ENCODE results near the gene PITPNM1.
"Not testable (repeated sequence)": the region's sequence is repeated elsewhere in the genome, so short reads cannot be mapped to it uniquely, and the experiment has no call there.

The PITPNM1 gene

GRCh38 chr11:67504950-67505581 lies at the start of gene PITPNM1:
Gene PITPNM1 (minus strand): TSS chr11:67505363. CDS start chr11:67504180, 1,183 bp downstream.
- DNase-seq (ENCODE audit: low spot score): peak; percentile 71

GRCh38 chr11:67551697-67552096 lies 46.5 kb upstream of the PITPNM1 start:
- DNase-seq (ENCODE audit: low spot score): not testable (repeated sequence)

GRCh38 chr11:67551127-67551526 lies 46.0 kb upstream of the PITPNM1 start:
- DNase-seq (ENCODE audit: low spot score): no peak

GRCh38 chr11:67548555-67549110 lies 43.5 kb upstream of the PITPNM1 start:
- DNase-seq (ENCODE audit: low spot score): no peak

GRCh38 chr11:67548112-67548511 lies 42.9 kb upstream of the PITPNM1 start:
- DNase-seq (ENCODE audit: low spot score): not testable (repeated sequence)

GRCh38 chr11:67545280-67545679 lies 40.1 kb upstream of the PITPNM1 start:
- DNase-seq (ENCODE audit: low spot score): no peak

GRCh38 chr11:67544616-67545242 lies 39.6 kb upstream of the PITPNM1 start:
- no peak for DNase-seq (ENCODE audit: low spot score)

GRCh38 chr11:67543585-67543984 lies 38.4 kb upstream of the PITPNM1 start:
- no peak for DNase-seq (ENCODE audit: low spot score)

GRCh38 chr11:67542971-67543370 lies 37.8 kb upstream of the PITPNM1 start:
- no peak for DNase-seq (ENCODE audit: low spot score)

- DNase-seq (ENCODE audit: low spot score): no peak
Observed at GRCh38 chr11:67542169-67542568, 37.0 kb upstream of the PITPNM1 start.

- no peak for DNase-seq (ENCODE audit: low spot score)
Observed at GRCh38 chr11:67541198-67541597, 36.0 kb upstream of the PITPNM1 start.

GRCh38 chr11:67539550-67539949 lies 34.4 kb upstream of the PITPNM1 start:
- DNase-seq (ENCODE audit: low spot score): peak; percentile 47

- DNase-seq (ENCODE audit: low spot score): no peak
Observed at GRCh38 chr11:67538823-67539505, 33.8 kb upstream of the PITPNM1 start.

- no peak for DNase-seq (ENCODE audit: low spot score)
Observed at GRCh38 chr11:67538306-67538705, 33.1 kb upstream of the PITPNM1 start.

- DNase-seq (ENCODE audit: low spot score): no peak
Observed at GRCh38 chr11:67535561-67535960, 30.4 kb upstream of the PITPNM1 start.

- peak; percentile 29 for DNase-seq (ENCODE audit: low spot score)
Observed at GRCh38 chr11:67534070-67534679, 29.0 kb upstream of the PITPNM1 start.

GRCh38 chr11:67532889-67533288 lies 27.7 kb upstream of the PITPNM1 start:
- no peak for DNase-seq (ENCODE audit: low spot score)

- no peak for DNase-seq (ENCODE audit: low spot score)
Observed at GRCh38 chr11:67530282-67530592, 25.1 kb upstream of the PITPNM1 start.

GRCh38 chr11:67528376-67528775 lies 23.2 kb upstream of the PITPNM1 start:
- no peak for DNase-seq (ENCODE audit: low spot score)

- no peak for DNase-seq (ENCODE audit: low spot score)
Observed at GRCh38 chr11:67525275-67525976, 20.3 kb upstream of the PITPNM1 start.

GRCh38 chr11:67524480-67524808 lies 19.3 kb upstream of the PITPNM1 start:
- DNase-seq (ENCODE audit: low spot score): no peak
